AG09319 (cell line): ENCODE results near the gene MYO1D.

Experiments used
- DNase-seq: peaks from one replicate; pipeline ENCODE4 v3.0.0-alpha.2; 2010; ENCODE audit warnings: low read depth; ENCODE audit errors: extremely low read depth
- TF ChIP-seq, protein P1 (sequence below): IDR thresholded peaks from 2 replicates; pipeline ENCODE4 v1.5.1; 2011; ENCODE audit warnings: low read depth, mild to moderate bottlenecking, inconsistent platforms, low read length, moderate library complexity

Gene MYO1D

GRCh38 chr17:32570081-32570396, 306.9 kb downstream of the MYO1D start:
- TF ChIP-seq, protein P1, sequence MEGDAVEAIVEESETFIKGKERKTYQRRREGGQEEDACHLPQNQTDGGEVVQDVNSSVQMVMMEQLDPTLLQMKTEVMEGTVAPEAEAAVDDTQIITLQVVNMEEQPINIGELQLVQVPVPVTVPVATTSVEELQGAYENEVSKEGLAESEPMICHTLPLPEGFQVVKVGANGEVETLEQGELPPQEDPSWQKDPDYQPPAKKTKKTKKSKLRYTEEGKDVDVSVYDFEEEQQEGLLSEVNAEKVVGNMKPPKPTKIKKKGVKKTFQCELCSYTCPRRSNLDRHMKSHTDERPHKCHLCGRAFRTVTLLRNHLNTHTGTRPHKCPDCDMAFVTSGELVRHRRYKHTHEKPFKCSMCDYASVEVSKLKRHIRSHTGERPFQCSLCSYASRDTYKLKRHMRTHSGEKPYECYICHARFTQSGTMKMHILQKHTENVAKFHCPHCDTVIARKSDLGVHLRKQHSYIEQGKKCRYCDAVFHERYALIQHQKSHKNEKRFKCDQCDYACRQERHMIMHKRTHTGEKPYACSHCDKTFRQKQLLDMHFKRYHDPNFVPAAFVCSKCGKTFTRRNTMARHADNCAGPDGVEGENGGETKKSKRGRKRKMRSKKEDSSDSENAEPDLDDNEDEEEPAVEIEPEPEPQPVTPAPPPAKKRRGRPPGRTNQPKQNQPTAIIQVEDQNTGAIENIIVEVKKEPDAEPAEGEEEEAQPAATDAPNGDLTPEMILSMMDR, result no peak

DNA sequence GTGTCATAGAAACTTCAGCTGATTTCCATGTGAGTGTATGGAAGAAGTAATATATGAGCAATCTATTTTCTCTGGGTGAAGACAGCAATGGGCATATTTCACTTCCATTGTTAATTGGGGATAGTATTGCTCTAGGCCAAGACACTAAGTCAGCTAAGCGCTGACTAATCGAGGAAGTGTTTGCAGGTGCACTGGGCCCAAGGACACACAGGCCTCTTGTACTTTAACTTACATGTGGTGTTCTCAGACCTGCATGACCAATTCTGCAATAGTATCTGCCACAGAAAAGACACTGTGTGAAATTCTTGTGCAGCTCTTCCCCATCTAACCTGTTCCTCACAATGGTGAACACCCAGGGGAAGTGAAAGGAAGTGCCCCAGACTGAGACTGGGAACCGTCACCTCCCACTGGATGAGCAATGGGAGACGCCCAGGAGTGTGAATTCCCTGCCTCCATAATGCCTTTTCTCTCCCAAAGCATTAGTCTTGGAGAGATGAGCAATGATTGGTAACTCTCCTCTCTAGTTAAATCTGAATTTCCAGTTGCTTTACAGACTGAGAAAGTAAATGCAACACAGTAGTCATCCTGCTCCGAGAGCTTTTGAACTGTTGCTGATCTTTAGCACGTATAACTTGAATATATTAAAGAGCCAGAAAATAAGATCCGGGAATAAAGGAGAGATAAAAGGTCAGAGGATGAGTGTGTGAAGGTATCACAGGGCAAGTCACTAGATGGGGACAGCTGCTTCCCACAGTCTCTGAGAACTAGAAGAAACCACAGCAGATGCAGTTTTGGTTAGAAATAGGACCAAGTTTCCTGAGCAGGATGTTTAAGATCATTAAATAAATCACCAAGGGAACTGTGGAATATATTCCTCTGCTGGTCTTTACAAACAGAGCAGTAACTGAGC, 307.5 kb downstream of the MYO1D start:
- DNase-seq, result no peak
- TF ChIP-seq, protein P1, result no peak

More at GRCh38 chr17:32570081-32570396, 306.9 kb downstream of the MYO1D start:
- no peak for DNase-seq

- TF ChIP-seq, protein P1, result no peak
- no peak for DNase-seq
Measured at GRCh38 chr17:32568705-32569104, 308.2 kb downstream of the MYO1D start.

DNA sequence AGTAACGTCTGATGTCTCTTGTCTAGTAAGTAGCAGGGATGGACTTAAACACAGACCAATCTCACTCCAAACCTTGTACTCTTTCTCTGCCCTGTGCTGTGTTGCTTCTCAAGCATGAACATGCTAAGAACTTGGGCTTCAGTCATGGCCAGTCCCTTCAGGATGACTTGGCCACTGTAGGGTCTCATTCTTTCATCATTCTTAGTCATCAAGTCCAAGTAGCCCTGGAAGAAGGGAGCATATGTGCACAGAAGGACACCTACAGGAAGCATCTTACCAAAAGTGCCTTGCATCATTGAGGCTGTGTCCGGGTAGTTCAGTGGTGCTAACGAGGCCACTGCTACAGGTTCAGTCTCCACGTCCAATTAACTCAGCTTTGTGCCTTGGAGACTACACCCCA, 309.4 kb downstream of the MYO1D start:
- TF ChIP-seq, protein P1, result no peak
- no peak for DNase-seq

- TF ChIP-seq, protein P1, result no peak
- DNase-seq, result no peak
Measured at GRCh38 chr17:32567086-32567485, 309.8 kb downstream of the MYO1D start.

- no peak for DNase-seq
- TF ChIP-seq, protein P1, result no peak
Measured at GRCh38 chr17:32566303-32566702, 310.6 kb downstream of the MYO1D start.

DNA sequence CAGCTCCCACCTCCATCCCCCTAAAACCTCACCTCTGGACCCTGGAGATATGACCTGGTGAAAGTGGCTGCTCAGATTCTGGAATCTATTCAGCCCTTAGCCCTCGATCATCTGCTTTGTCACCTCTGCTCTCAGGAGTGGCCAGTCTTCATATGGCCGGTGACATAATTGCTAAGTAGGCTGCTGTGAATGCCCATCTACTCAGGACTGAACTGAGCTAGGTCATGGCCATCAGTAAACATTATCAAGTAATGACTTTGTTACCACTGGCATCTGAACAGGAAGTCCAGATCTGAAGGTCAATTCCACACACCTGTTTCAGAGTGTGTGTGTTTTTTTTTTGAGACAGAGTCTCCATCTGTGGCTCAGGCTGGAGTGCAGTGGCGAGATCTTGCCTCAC, 311.5 kb downstream of the MYO1D start:
- TF ChIP-seq, protein P1, result no peak
- DNase-seq, result no peak
